GM18873 (cell line): ENCODE data around the gene HSD3B2.

Experiments
- ATAC-seq: cut with Tn5 transposase; IDR thresholded peaks from one replicate; pipeline ENCODE4 v1.9.1; 2021; ENCODE audit warnings: mild to moderate bottlenecking, moderate library complexity, moderate number of reproducible peaks; ENCODE audit not compliant: unreplicated experiment, low FRiP score

Gene HSD3B2

GRCh38 chr1:119394085-119394484 is 20.9 kb upstream of the HSD3B2 start:
- no peak for ATAC-seq

GRCh38 chr1:119396982-119397381 is 18.0 kb upstream of the HSD3B2 start:
- ATAC-seq = no peak

- no peak for ATAC-seq
These were observed 17.0 kb upstream of the HSD3B2 start for GRCh38 chr1:119397986-119398385.

GRCh38 chr1:119404736-119405135 is 10.2 kb upstream of the HSD3B2 start:
- ATAC-seq = no peak

GRCh38 chr1:119409731-119410130 is 5.2 kb upstream of the HSD3B2 start:
- ATAC-seq = no peak

GRCh38 chr1:119410961-119411360 is 4.0 kb upstream of the HSD3B2 start:
- no peak for ATAC-seq

- ATAC-seq = no peak
These were observed 1.2 kb downstream of the HSD3B2 start for GRCh38 chr1:119416006-119416640.

GRCh38 chr1:119419109-119419508 is 4.2 kb downstream of the HSD3B2 start:
- ATAC-seq = no peak

- ATAC-seq = no peak
These were observed 5.7 kb downstream of the HSD3B2 start for GRCh38 chr1:119420638-119421037.

GRCh38 chr1:119422631-119423030 is 7.7 kb downstream of the HSD3B2 start:
- ATAC-seq = no peak

GRCh38 chr1:119428991-119429390 is 14.0 kb downstream of the HSD3B2 start:
- no peak for ATAC-seq

GRCh38 chr1:119429687-119430086 is 14.7 kb downstream of the HSD3B2 start:
- ATAC-seq = no peak

- ATAC-seq = no peak
These were observed 15.5 kb downstream of the HSD3B2 start for GRCh38 chr1:119430486-119430885.

- ATAC-seq = no peak
These were observed 16.9 kb downstream of the HSD3B2 start for GRCh38 chr1:119431836-119432235.

GRCh38 chr1:119435052-119435451 is 20.1 kb downstream of the HSD3B2 start:
- ATAC-seq = no peak

GRCh38 chr1:119438761-119439160 is 23.8 kb downstream of the HSD3B2 start:
- ATAC-seq = no peak

GRCh38 chr1:119440721-119441307 is 25.9 kb downstream of the HSD3B2 start:
- no peak for ATAC-seq

- no peak for ATAC-seq
These were observed 27.8 kb downstream of the HSD3B2 start for GRCh38 chr1:119442756-119443155.

- no peak for ATAC-seq
These were observed 31.4 kb downstream of the HSD3B2 start for GRCh38 chr1:119446321-119446720.

GRCh38 chr1:119447344-119448126 is 32.6 kb downstream of the HSD3B2 start:
- ATAC-seq = no peak

- no peak for ATAC-seq
These were observed 33.2 kb downstream of the HSD3B2 start for GRCh38 chr1:119448127-119448511.

GRCh38 chr1:119449971-119450370 is 35.0 kb downstream of the HSD3B2 start:
- ATAC-seq = no peak
